Small intestine (tissue), 7 donors: ENCODE data around the gene GFI1. TPM values are rescaled to one million over a fixed set of nuclear protein-coding genes. Genes with fewer than 3 reads are reported as not detected.

Experiments
- DNase-seq, 2 donors: peaks; one replicate each; pipeline versions ENCODE4 v3.0.0 to v3.0.0-alpha.2; 2013
- FAIRE-seq: peaks from 2 replicates; lab custom pipeline; 2012; peaks lifted over from hg19 to GRCh38; lab: Jason Lieb, UNC
- H3K27ac ChIP-seq, 3 donors: one replicate each; pipeline ENCODE4 v1.5.1; 2013; ENCODE audit warnings: low read length in 2 of 3, mild to moderate bottlenecking in 2 of 3, control low read depth in 1 of 3, inconsistent platforms in 1 of 3, low read depth in 1 of 3, moderate library complexity in 1 of 3
- H3K27me3 ChIP-seq, 3 donors: one replicate each; pipeline ENCODE4 v1.6.1; 2013; ENCODE audit warnings: low read length in 3 of 3, inconsistent platforms in 1 of 3; ENCODE audit not compliant: control insufficient read depth in 3 of 3, insufficient read depth in 3 of 3
- H3K36me3 ChIP-seq, 3 donors: one replicate each; pipeline ENCODE4 v1.6.1; 2013; ENCODE audit warnings: low read length in 3 of 3, inconsistent platforms in 1 of 3, low read depth in 1 of 3, mild to moderate bottlenecking in 1 of 3, moderate library complexity in 1 of 3; ENCODE audit not compliant: control insufficient read depth in 3 of 3, insufficient read depth in 2 of 3
- H3K4me1 ChIP-seq, 3 donors: one replicate each; pipeline ENCODE4 v1.6.1; 2013; ENCODE audit warnings: low read length in 2 of 3, inconsistent platforms in 1 of 3, low read depth in 1 of 3, mild to moderate bottlenecking in 1 of 3, moderate library complexity in 1 of 3; ENCODE audit not compliant: control insufficient read depth in 3 of 3, insufficient read depth in 2 of 3
- H3K4me3 ChIP-seq, 3 donors: one replicate each; pipeline ENCODE4 v1.5.1; 2013; ENCODE audit warnings: low read length in 3 of 3, control low read depth in 1 of 3, inconsistent platforms in 1 of 3, low read depth in 1 of 3, mild to moderate bottlenecking in 1 of 3, moderate library complexity in 1 of 3
- H3K9me3 ChIP-seq, 2 donors: one replicate each; pipeline ENCODE4 v1.6.1; 2013; ENCODE audit warnings: low read depth in 1 of 2, low read length in 1 of 2; ENCODE audit not compliant: control insufficient read depth in 2 of 2, insufficient read depth in 1 of 2
- WGBS, 3 donors: extraction: QIAGEN DNeasy Blood & Tissue Kit; methylation state at CpG; one replicate each; pipeline ENCODE4 v1.1.7; 2013; 5-methylcytosine and 5-hydroxymethylcytosine counted together
- polyA plus RNA-seq, 4 donors: library from polyadenylated mRNA; stranded (reverse) in 3 of 4; unstranded in 1 of 4; fragments of 200-250 nt in 3 of 4; fragments of 120-200 nt in 1 of 4; gene quantifications; one replicate each; pipeline versions ENCODE4 v1.2.1 to v1.2.3, GENCODE V29; 2013
- donor health status: healthy with polysubstance abuse.
- donor health status: control.
- donor health status: control.
- donor health status: Bipolar disorder and iron deficiency.
- donor health status: healthy.

Gene GFI1
- polyA plus RNA-seq, 4 donors, result 2.5 to 6.5 (median 2.8) TPM

DNA sequence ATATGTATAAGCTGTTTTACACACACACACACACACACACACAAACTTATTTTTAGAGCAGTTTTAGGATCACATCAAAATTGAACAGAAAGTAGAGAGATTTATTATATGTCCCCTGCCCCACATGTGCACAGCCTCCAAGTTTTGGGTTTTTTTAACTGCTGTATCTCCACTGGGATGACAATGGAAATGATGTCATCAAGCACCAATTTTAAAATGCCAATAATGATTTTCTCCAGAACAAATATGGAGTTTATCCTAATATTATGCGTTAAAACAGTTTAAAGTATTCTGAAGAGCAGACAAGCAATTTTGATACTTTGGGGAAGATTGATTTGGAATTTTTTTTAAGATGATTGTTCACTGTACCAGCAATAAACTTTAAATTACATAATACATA lies 56.7 kb downstream of the GFI1 start:
- Histone ChIP-seq H3K4me1 (no peaks in the 10 kb centered on the region), H3K9me3 (no peaks in the 10 kb centered on the region), H3K36me3 (no peaks in the 10 kb centered on the region), H3K27ac (no peak overlapping the region), H3K4me3 (no peak overlapping the region), H3K27me3 (no peaks in the 10 kb centered on the region)
- DNase-seq, result no peak
- no peak for FAIRE-seq
- 86 to 92% (median 88%) methylated on average over 1 of the region's 1 CpG for WGBS, 3 donors

DNA sequence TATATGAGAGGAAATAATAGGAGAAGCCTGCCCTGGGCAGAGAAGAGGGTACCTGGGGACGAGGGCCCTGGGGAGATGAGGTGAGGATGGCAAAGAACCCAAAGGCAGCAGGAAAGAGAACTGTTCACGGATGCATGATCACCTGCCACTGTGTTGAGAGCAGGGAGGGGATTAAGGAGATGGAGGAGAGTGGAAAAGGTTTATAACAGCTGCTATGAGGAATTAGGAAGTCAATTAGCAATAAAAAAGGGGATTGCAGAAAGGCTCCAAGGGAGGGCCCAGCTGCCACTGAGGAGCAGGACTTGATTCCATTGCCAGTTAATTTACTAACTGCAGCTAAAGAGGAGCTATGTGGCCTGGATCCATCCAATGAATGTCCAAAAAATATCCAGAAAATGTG lies 61.1 kb downstream of the GFI1 start:
- DNase-seq, result no peak
- H3K4me1 ChIP-seq, result no peaks in the 10 kb centered on the region
- H3K36me3 ChIP-seq, result no peaks in the 10 kb centered on the region
- FAIRE-seq, result no peak
- H3K27me3 ChIP-seq, result no peaks in the 10 kb centered on the region
- H3K27ac ChIP-seq, result no peak overlapping the region
- H3K9me3 ChIP-seq, result no peaks in the 10 kb centered on the region
- WGBS, 3 donors, result 69 to 77% (median 76%) methylated on average over 2 of the region's 2 CpGs
- no peak overlapping the region for H3K4me3 ChIP-seq

Other genes starting within 250 kb of the GFI1 start
- gene GLMN, start 187.9 kb downstream of the GFI1 start, polyA plus RNA-seq, result 10 to 100 TPM in 1 of 4 donors, 1 to 10 TPM in 3; 3.0 to 15.2 (median 6.4) TPM
- gene RPAP2, start 187.9 kb downstream of the GFI1 start, polyA plus RNA-seq, result 10 to 100 TPM in 2 of 4 donors, 1 to 10 TPM in 2; 2.2 to 25.9 (median 10.7) TPM